Measurements from ENCODE around the gene SLMAP.

SLMAP gene

DNA sequence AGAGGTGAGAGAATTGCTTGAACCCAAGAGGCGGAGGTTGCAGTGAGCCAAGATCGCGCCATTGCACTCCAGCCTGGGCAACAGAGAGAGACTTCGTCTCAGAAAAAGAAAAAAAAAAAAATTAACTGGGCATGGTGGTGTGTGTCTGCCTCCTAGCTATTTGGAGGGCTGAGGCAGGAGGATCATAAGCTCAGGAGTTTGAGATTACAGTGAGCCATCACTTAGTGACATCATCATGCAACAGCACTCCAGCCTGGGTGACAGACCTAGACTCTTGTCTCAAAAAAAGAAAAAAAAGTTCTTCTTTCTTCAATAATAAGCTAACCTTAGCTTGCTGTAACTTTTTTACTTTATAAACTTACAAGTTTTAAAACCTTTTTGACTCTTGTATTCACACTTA, 99.8 kb downstream of the SLMAP start:
- Histone ChIP-seq H2AFZ (ENCODE audit: low read length) (no peak overlapping the region), H3K79me2 (ENCODE audit: low read length) (no peaks in the 10 kb centered on the region), H3K9me2 (replicated peaks; ENCODE audit: insufficient read depth, low read length) (no peaks in the 10 kb centered on the region), H3K27ac (ENCODE audit: low read length) (no peak overlapping the region), H3K9ac (ENCODE audit: low read length) (no peak overlapping the region), H3K27me3 (replicated peaks; ENCODE audit: insufficient read depth, low read length) (no peaks in the 10 kb centered on the region), H3K9me3 (replicated peaks; ENCODE audit: insufficient read depth, low read length) (no peaks in the 10 kb centered on the region), H3F3A (ENCODE audit: insufficient read depth, low read length) (no peaks in the 10 kb centered on the region), H3K4me3 (ENCODE audit: low read length) (no peak overlapping the region), H3K36me3 (replicated peaks; ENCODE audit: insufficient read depth, low read length) (no peaks in the 10 kb centered on the region; the same call in 1 of the 2 replicates), H3K4me2 (ENCODE audit: low read depth, low read length) (no peak overlapping the region), H4K20me1 (ENCODE audit: insufficient read depth, low read length) (no peaks in the 10 kb centered on the region), H3K4me1 (ENCODE audit: low read length) (no peaks in the 10 kb centered on the region)
- no peak for TF ChIP-seq EZH2phosphoT487 (IDR thresholded peaks at IDR 0.05; ENCODE audit: low read length)
- TF ChIP-seq EZH2 (optimal IDR thresholded peaks at IDR 0.05; ENCODE audit: low read depth, low read length), result no peak
- TF ChIP-seq, protein P1, sequence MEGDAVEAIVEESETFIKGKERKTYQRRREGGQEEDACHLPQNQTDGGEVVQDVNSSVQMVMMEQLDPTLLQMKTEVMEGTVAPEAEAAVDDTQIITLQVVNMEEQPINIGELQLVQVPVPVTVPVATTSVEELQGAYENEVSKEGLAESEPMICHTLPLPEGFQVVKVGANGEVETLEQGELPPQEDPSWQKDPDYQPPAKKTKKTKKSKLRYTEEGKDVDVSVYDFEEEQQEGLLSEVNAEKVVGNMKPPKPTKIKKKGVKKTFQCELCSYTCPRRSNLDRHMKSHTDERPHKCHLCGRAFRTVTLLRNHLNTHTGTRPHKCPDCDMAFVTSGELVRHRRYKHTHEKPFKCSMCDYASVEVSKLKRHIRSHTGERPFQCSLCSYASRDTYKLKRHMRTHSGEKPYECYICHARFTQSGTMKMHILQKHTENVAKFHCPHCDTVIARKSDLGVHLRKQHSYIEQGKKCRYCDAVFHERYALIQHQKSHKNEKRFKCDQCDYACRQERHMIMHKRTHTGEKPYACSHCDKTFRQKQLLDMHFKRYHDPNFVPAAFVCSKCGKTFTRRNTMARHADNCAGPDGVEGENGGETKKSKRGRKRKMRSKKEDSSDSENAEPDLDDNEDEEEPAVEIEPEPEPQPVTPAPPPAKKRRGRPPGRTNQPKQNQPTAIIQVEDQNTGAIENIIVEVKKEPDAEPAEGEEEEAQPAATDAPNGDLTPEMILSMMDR (IDR thresholded peaks at IDR 0.05; ENCODE audit: low read length), result no peak
- no peak for DNase-seq

DNA sequence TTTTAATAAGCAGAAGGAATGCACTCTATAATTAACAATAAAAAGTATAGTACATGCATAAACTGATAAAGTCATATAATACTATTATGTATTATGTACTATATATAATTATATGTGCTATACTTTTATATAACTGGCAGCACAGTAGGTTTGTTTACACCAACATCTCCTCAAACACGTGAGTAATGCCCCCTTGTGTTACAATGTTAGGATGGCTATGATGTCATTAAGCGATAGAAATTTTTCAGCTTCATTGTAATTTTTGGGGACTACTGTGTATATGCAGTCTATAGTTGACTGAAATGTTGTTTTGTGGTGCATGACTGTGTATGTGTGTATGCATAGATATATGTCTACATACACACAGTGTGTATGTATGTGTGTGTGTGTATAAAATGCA, 100.6 kb downstream of the SLMAP start:
- Histone ChIP-seq H3K9me3 (replicated peaks; ENCODE audit: insufficient read depth, low read length) (no peaks in the 10 kb centered on the region), H3K36me3 (replicated peaks; ENCODE audit: insufficient read depth, low read length) (no peaks in the 10 kb centered on the region; the same call in 1 of the 2 replicates), H3K9ac (ENCODE audit: low read length) (no peak overlapping the region), H3K4me2 (ENCODE audit: low read depth, low read length) (no peak overlapping the region), H2AFZ (ENCODE audit: low read length) (no peak overlapping the region), H3F3A (ENCODE audit: insufficient read depth, low read length) (no peaks in the 10 kb centered on the region), H4K20me1 (ENCODE audit: insufficient read depth, low read length) (no peaks in the 10 kb centered on the region), H3K79me2 (ENCODE audit: low read length) (no peaks in the 10 kb centered on the region), H3K27ac (ENCODE audit: low read length) (no peak overlapping the region), H3K4me3 (ENCODE audit: low read length) (no peak overlapping the region), H3K9me2 (replicated peaks; ENCODE audit: insufficient read depth, low read length) (no peaks in the 10 kb centered on the region), H3K4me1 (ENCODE audit: low read length) (no peaks in the 10 kb centered on the region), H3K27me3 (replicated peaks; ENCODE audit: insufficient read depth, low read length) (no peaks in the 10 kb centered on the region)
- DNase-seq, result no peak
- TF ChIP-seq, protein P1 (IDR thresholded peaks at IDR 0.05; ENCODE audit: low read length), result no peak
- TF ChIP-seq EZH2 (optimal IDR thresholded peaks at IDR 0.05; ENCODE audit: low read depth, low read length), result no peak
- TF ChIP-seq EZH2phosphoT487 (IDR thresholded peaks at IDR 0.05; ENCODE audit: low read length), result no peak

DNA sequence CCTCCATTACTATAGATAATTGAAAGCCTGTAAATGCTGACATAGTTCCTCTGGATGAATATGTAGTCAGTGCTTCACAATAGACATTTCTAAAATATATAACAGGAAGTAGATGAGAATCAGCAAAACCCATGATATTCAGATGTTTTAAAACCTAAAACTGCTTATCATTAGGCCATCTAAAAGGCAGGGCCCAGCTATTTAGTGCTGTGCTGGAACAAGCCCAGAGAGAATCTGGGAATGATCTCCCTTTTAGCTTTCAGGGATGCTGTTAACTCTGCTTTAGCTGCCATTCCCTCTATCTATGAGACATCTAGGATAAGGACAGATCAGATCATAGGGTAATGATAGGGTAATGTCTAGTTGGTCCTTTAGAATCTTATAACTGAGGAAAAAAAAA, 106.8 kb downstream of the SLMAP start:
- H3K36me3 ChIP-seq (replicated peaks; ENCODE audit: insufficient read depth, low read length), result no peaks in the 10 kb centered on the region; the same call in 1 of the 2 replicates
- TF ChIP-seq EZH2 (optimal IDR thresholded peaks at IDR 0.05; ENCODE audit: low read depth, low read length), result no peak
- TF ChIP-seq, protein P1 (IDR thresholded peaks at IDR 0.05; ENCODE audit: low read length), result no peak
- no peak for TF ChIP-seq EZH2phosphoT487 (IDR thresholded peaks at IDR 0.05; ENCODE audit: low read length)
- no peaks in the 10 kb centered on the region for H4K20me1 ChIP-seq (ENCODE audit: insufficient read depth, low read length)

More for the DNA sequence above, 106.8 kb downstream of the SLMAP start:
- no peak for DNase-seq
- Histone ChIP-seq H2AFZ (ENCODE audit: low read length) (no peak overlapping the region), H3K4me2 (ENCODE audit: low read depth, low read length) (no peak overlapping the region), H3K9me2 (replicated peaks; ENCODE audit: insufficient read depth, low read length) (no peaks in the 10 kb centered on the region), H3K9ac (ENCODE audit: low read length) (no peak overlapping the region), H3K4me1 (ENCODE audit: low read length) (no peaks in the 10 kb centered on the region), H3K9me3 (replicated peaks; ENCODE audit: insufficient read depth, low read length) (no peaks in the 10 kb centered on the region), H3K27ac (ENCODE audit: low read length) (no peak overlapping the region), H3K27me3 (replicated peaks; ENCODE audit: insufficient read depth, low read length) (no peaks in the 10 kb centered on the region), H3K4me3 (ENCODE audit: low read length) (no peak overlapping the region), H3K79me2 (ENCODE audit: low read length) (no peaks in the 10 kb centered on the region), H3F3A (ENCODE audit: insufficient read depth, low read length) (no peaks in the 10 kb centered on the region)

Measured in MM.1S (cell line).